ENCODE results near the gene MBLAC1.
"Not testable (repeated sequence)": the region's sequence is repeated elsewhere in the genome, so short reads cannot be mapped to it uniquely, and the experiment has no call there.

MBLAC1 gene

GRCh38 chr7:100130608-100131453 lies 4.1 kb downstream of the MBLAC1 start:
- peak; percentile 40 for DNase-seq (ENCODE audit: low read depth)
- no peak overlapping the region for H3K4me3 ChIP-seq (ENCODE audit: control insufficient read depth, low read depth, low read length)

GRCh38 chr7:100132126-100132525 lies 5.4 kb downstream of the MBLAC1 start:
- TF ChIP-seq CTCF (conservative IDR thresholded peaks at IDR 0.05; ENCODE audit: control insufficient read depth, insufficient read depth, low read depth, low read length), result no peak
- H3K4me3 ChIP-seq (ENCODE audit: control insufficient read depth, low read depth, low read length), result no peak overlapping the region
- no peak for DNase-seq (ENCODE audit: low read depth)

More at GRCh38 chr7:100130608-100131453, 4.1 kb downstream of the MBLAC1 start:
- peak; percentile 62 for TF ChIP-seq CTCF (conservative IDR thresholded peaks at IDR 0.05; ENCODE audit: control insufficient read depth, insufficient read depth, low read depth, low read length)

GRCh38 chr7:100132697-100133151 lies 6.0 kb downstream of the MBLAC1 start:
- DNase-seq (ENCODE audit: low read depth), result peak; percentile 66

GRCh38 chr7:100137851-100138760 lies 11.3 kb downstream of the MBLAC1 start:
- DNase-seq (ENCODE audit: low read depth), result no peak
- no peak overlapping the region for H3K4me3 ChIP-seq (ENCODE audit: control insufficient read depth, low read depth, low read length)
- no peak for TF ChIP-seq CTCF (conservative IDR thresholded peaks at IDR 0.05; ENCODE audit: control insufficient read depth, insufficient read depth, low read depth, low read length)

More at GRCh38 chr7:100132697-100133151, 6.0 kb downstream of the MBLAC1 start:
- H3K4me3 ChIP-seq (ENCODE audit: control insufficient read depth, low read depth, low read length), result no peak overlapping the region
- peak; percentile 96 for TF ChIP-seq CTCF (conservative IDR thresholded peaks at IDR 0.05; ENCODE audit: control insufficient read depth, insufficient read depth, low read depth, low read length)

- no peak for TF ChIP-seq CTCF (conservative IDR thresholded peaks at IDR 0.05; ENCODE audit: control insufficient read depth, insufficient read depth, low read depth, low read length)
- DNase-seq (ENCODE audit: low read depth), result no peak
- H3K4me3 ChIP-seq (ENCODE audit: control insufficient read depth, low read depth, low read length), result no peak overlapping the region
Measured at GRCh38 chr7:100141555-100141949, 14.8 kb downstream of the MBLAC1 start.

GRCh38 chr7:100142461-100142860 lies 15.7 kb downstream of the MBLAC1 start:
- DNase-seq (ENCODE audit: low read depth), result no peak
- no peak for TF ChIP-seq CTCF (conservative IDR thresholded peaks at IDR 0.05; ENCODE audit: control insufficient read depth, insufficient read depth, low read depth, low read length)
- H3K4me3 ChIP-seq (ENCODE audit: control insufficient read depth, low read depth, low read length), result no peak overlapping the region

- peak; percentile 68 for DNase-seq (ENCODE audit: low read depth)
Measured at GRCh38 chr7:100146350-100146749, 19.6 kb downstream of the MBLAC1 start.

More at GRCh38 chr7:100146350-100146749, 19.6 kb downstream of the MBLAC1 start:
- not testable (repeated sequence) for H3K4me3 ChIP-seq (ENCODE audit: control insufficient read depth, low read depth, low read length)

Data from fibroblast of mammary gland (primary cell).